ENCODE measurements around the gene JMJD4.

DNA sequence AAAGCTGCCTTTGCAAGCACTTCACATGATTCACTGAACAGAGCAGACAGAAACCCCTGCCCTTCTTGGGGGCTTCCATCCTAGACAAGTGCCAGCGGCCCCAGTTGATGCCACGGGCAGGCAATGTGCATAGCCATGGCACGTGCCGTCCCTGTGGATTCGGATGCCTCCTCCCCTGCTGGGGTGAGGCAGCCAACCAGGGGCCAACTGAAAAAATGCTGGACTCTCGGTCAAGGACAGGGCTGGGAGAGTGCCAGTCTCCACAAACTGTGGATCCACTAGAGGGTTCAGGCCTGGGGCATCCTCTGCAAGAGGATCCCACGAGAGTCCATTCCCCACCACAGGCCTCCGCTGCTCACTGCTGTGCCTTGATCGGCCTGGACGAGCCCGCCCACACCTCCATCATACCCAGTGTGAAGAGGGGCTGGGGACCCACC lies 3.8 kb downstream of the JMJD4 start:
- TF ChIP-seq, protein P1, sequence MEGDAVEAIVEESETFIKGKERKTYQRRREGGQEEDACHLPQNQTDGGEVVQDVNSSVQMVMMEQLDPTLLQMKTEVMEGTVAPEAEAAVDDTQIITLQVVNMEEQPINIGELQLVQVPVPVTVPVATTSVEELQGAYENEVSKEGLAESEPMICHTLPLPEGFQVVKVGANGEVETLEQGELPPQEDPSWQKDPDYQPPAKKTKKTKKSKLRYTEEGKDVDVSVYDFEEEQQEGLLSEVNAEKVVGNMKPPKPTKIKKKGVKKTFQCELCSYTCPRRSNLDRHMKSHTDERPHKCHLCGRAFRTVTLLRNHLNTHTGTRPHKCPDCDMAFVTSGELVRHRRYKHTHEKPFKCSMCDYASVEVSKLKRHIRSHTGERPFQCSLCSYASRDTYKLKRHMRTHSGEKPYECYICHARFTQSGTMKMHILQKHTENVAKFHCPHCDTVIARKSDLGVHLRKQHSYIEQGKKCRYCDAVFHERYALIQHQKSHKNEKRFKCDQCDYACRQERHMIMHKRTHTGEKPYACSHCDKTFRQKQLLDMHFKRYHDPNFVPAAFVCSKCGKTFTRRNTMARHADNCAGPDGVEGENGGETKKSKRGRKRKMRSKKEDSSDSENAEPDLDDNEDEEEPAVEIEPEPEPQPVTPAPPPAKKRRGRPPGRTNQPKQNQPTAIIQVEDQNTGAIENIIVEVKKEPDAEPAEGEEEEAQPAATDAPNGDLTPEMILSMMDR (IDR thresholded peaks at IDR 0.05), result no peak
- TF ChIP-seq POLR2A (IDR thresholded peaks at IDR 0.05), result no peak

All from heart left ventricle (tissue), 13 donors.